ENCODE measurements around the gene LARP4. TPM values are rescaled to one million over a fixed set of nuclear protein-coding genes. Genes with fewer than 3 reads are reported as not detected.
A peak's percentile ranks its signal among the peaks of the same experiment; 100 is the strongest.
"Not testable (repeated sequence)": the region's sequence is repeated elsewhere in the genome, so short reads cannot be mapped to it uniquely, and the experiment has no call there.

LARP4 gene
- total RNA-seq, 6 donors from 2014 or later = 29.1 to 75.2 (median 45.4) TPM

- TF ChIP-seq EP300 (IDR thresholded peaks at IDR 0.05) (no peak), POLR2A (IDR thresholded peaks at IDR 0.05) (no peak), CTCF (IDR thresholded peaks at IDR 0.05) (no peak), POLR2AphosphoS5 (IDR thresholded peaks at IDR 0.05) (no peak)
- Histone ChIP-seq H3K36me3 (peaks cover 0 to 12% (median 5%) of the 10 kb centered on the region in 4 donors), H3K27me3 (no peaks in the 10 kb centered on the region), H3K4me3 (no peak overlapping the region), H3K9me3 (no peaks in the 10 kb centered on the region), H3K4me1 (peaks cover 0 to 16% (median 8%) of the 10 kb centered on the region in 4 donors), H3K27ac (peak overlapping the region in 1 of 4 donors; percentile 14)
- no peak for DNase-seq
- ATAC-seq (ENCODE audit: low FRiP score in 2 of 2) = no peak
- 86 to 90% methylated on average over 6 of the region's 6 CpGs for WGBS, 2 donors
Observed at GRCh38 chr12:50415899-50416479, 15.3 kb downstream of the LARP4 start.

- no peak for TF ChIP-seq POLR2AphosphoS5 (IDR thresholded peaks at IDR 0.05)
- TF ChIP-seq POLR2A (IDR thresholded peaks at IDR 0.05) = no peak
- TF ChIP-seq CTCF (IDR thresholded peaks at IDR 0.05) = no peak
- no peak for TF ChIP-seq EP300 (IDR thresholded peaks at IDR 0.05)
- Histone ChIP-seq H3K9me3 (no peaks in the 10 kb centered on the region), H3K27me3 (no peaks in the 10 kb centered on the region), H3K4me3 (no peak overlapping the region), H3K36me3 (peaks cover 0 to 12% (median 5%) of the 10 kb centered on the region in 4 donors), H3K27ac (no peak overlapping the region), H3K4me1 (peaks cover 0 to 15% (median 6%) of the 10 kb centered on the region in 4 donors)
- ATAC-seq (ENCODE audit: low FRiP score in 2 of 2) = no peak
- no peak for DNase-seq
- WGBS, 2 donors = 83 to 88% methylated on average over 5 of the region's 5 CpGs
Observed at GRCh38 chr12:50419112-50419909, 18.6 kb downstream of the LARP4 start.

GRCh38 chr12:50422855-50423254 lies 22.2 kb downstream of the LARP4 start:
- not testable (repeated sequence) for H3K36me3 ChIP-seq; ATAC-seq (ENCODE audit: low FRiP score in 2 of 2); DNase-seq; H3K9me3 ChIP-seq; H3K4me3 ChIP-seq; H3K27ac ChIP-seq; H3K27me3 ChIP-seq
- WGBS, 2 donors = 94 to 96% methylated on average over 10 of the region's 10 CpGs
- H3K4me1 ChIP-seq = peaks cover 0 to 18% (median 13%) of the 10 kb centered on the region in 4 donors

GRCh38 chr12:50423342-50423741 lies 22.7 kb downstream of the LARP4 start:
- not testable (repeated sequence) for H3K27me3 ChIP-seq; DNase-seq; H3K4me3 ChIP-seq; H3K9me3 ChIP-seq; ATAC-seq (ENCODE audit: low FRiP score in 2 of 2); H3K36me3 ChIP-seq; H3K27ac ChIP-seq
- H3K4me1 ChIP-seq = peaks cover 0 to 18% (median 13%) of the 10 kb centered on the region in 4 donors
- WGBS, 2 donors = 93 to 97% methylated on average over 10 of the region's 10 CpGs

- peaks cover 0 to 18% (median 13%) of the 10 kb centered on the region in 4 donors for H3K4me1 ChIP-seq
- H3K4me3 ChIP-seq = no peak overlapping the region
- TF ChIP-seq POLR2AphosphoS5 (IDR thresholded peaks at IDR 0.05) = no peak
- TF ChIP-seq POLR2A (IDR thresholded peaks at IDR 0.05) = no peak
- TF ChIP-seq EP300 (IDR thresholded peaks at IDR 0.05) = no peak
- TF ChIP-seq CTCF (IDR thresholded peaks at IDR 0.05) = no peak
- H3K27ac ChIP-seq = peak overlapping the region in 3 of 4 donors; percentile 23 to 68 (median 55)
- DNase-seq = no peak
- no peaks in the 10 kb centered on the region for H3K27me3 ChIP-seq
- H3K9me3 ChIP-seq = no peaks in the 10 kb centered on the region
- ATAC-seq (ENCODE audit: low FRiP score in 2 of 2) = no peak
- 53 to 58% methylated on average over 6 of the region's 6 CpGs for WGBS, 2 donors
- H3K36me3 ChIP-seq = peaks cover 9 to 32% (median 21%) of the 10 kb centered on the region in 4 donors
Observed at GRCh38 chr12:50425589-50426258, 25.0 kb downstream of the LARP4 start.

GRCh38 chr12:50431656-50432055 lies 31.0 kb downstream of the LARP4 start:
- H3K4me1 ChIP-seq; H3K27ac ChIP-seq; H3K27me3 ChIP-seq; ATAC-seq (ENCODE audit: low FRiP score in 2 of 2); H3K9me3 ChIP-seq; DNase-seq; H3K4me3 ChIP-seq: not testable (repeated sequence)
- 83 to 87% methylated on average over 8 of the region's 8 CpGs for WGBS, 2 donors
- peaks cover 33 to 90% (median 49%) of the 10 kb centered on the region in 4 donors for H3K36me3 ChIP-seq

All from upper lobe of left lung (tissue), 6 donors.